HepG2 (cell line): ENCODE data around the gene BABAM2.

Experiments used
- CHCHD3 ChIP-seq: sonication (generic); formaldehyde crosslinking; IDR thresholded peaks from 2 replicates; pipeline ENCODE4 v1.8.0; 2022; ENCODE audit warnings: mild to moderate bottlenecking, missing genetic modification reagents, moderate library complexity
- CHD2 ChIP-seq: IDR thresholded peaks from 2 replicates; pipeline ENCODE4 v1.6.1; 2011; ENCODE audit warnings: low read depth, low read length, improper control_type of control experiment
- EP300 ChIP-seq, 3 experiments: sonication (generic) in 1 of 3; formaldehyde crosslinking in 1 of 3; IDR thresholded peaks; 2 replicates each; pipeline versions ENCODE4 v1.5.1 to v1.6.1; 2011 to 2020; ENCODE audit warnings: low read depth in 2 of 3, low read length in 2 of 3, borderline replicate concordance in 1 of 3, improper control_type of control experiment in 1 of 3, mild to moderate bottlenecking in 1 of 3, missing genetic modification reagents in 1 of 3, moderate library complexity in 1 of 3
- HDAC2 ChIP-seq: sonication (generic); formaldehyde crosslinking; IDR thresholded peaks from 2 replicates; pipeline ENCODE4 v1.4.0; 2020; ENCODE audit warnings: missing genetic modification reagents
- MEIS2 ChIP-seq: sonication (generic); formaldehyde crosslinking; IDR thresholded peaks from 2 replicates; pipeline ENCODE4 v1.9.0; 2021; ENCODE audit warnings: mild to moderate bottlenecking, missing genetic modification reagents
- NFYB ChIP-seq: sonication (generic); formaldehyde crosslinking; IDR thresholded peaks from 2 replicates; pipeline ENCODE4 v1.4.0; 2020; ENCODE audit warnings: missing genetic modification reagents
- POLR2A ChIP-seq, 2 experiments: IDR thresholded peaks; 2 replicates each; pipeline ENCODE4 v1.6.1; 2011; ENCODE audit warnings: low read depth in 2 of 2, low read length in 2 of 2, mild to moderate bottlenecking in 1 of 2, moderate library complexity in 1 of 2; ENCODE audit not compliant: insufficient read depth in 1 of 2
- RAD21 ChIP-seq: fragments of 450-650 bp; formaldehyde crosslinking; IDR thresholded peaks from 2 replicates; pipeline ENCODE4 v1.5.0; 2020; ENCODE audit warnings: mild to moderate bottlenecking
- SMC3 ChIP-seq: IDR thresholded peaks from 2 replicates; pipeline ENCODE4 v1.6.1; 2011; ENCODE audit warnings: low read length, improper control_type of control experiment
- TCF12 ChIP-seq, 2 experiments: fragments of 450-650 bp in 1 of 2; sonication (generic) in 1 of 2; formaldehyde crosslinking in 1 of 2; IDR thresholded peaks; 2 replicates each; pipeline versions ENCODE4 v1.6.1 to v1.8.0; 2017 to 2022; ENCODE audit warnings: antibody characterized with exemption in 1 of 2, mild to moderate bottlenecking in 1 of 2, missing genetic modification reagents in 1 of 2, moderate library complexity in 1 of 2
- ZBTB1 ChIP-seq: sonication (generic); formaldehyde crosslinking; IDR thresholded peaks from 2 replicates; pipeline ENCODE4 v1.4.0; 2020; ENCODE audit warnings: missing genetic modification reagents, borderline replicate concordance
- TF ChIP-seq, protein P1 (sequence below): sonication (generic); formaldehyde crosslinking; IDR thresholded peaks from 2 replicates; pipeline ENCODE4 v1.4.0; 2020; ENCODE audit warnings: missing genetic modification reagents, borderline replicate concordance
- TF ChIP-seq, protein P2 (sequence below): sonication (generic); formaldehyde crosslinking; IDR thresholded peaks from 2 replicates; pipeline ENCODE4 v1.9.0; 2022; ENCODE audit warnings: low read depth, missing genetic modification reagents
- TF ChIP-seq, protein P3 (sequence below): sonication (generic); formaldehyde crosslinking; IDR thresholded peaks from 2 replicates; pipeline ENCODE4 v1.4.0; 2020; ENCODE audit warnings: missing genetic modification reagents

DNA sequence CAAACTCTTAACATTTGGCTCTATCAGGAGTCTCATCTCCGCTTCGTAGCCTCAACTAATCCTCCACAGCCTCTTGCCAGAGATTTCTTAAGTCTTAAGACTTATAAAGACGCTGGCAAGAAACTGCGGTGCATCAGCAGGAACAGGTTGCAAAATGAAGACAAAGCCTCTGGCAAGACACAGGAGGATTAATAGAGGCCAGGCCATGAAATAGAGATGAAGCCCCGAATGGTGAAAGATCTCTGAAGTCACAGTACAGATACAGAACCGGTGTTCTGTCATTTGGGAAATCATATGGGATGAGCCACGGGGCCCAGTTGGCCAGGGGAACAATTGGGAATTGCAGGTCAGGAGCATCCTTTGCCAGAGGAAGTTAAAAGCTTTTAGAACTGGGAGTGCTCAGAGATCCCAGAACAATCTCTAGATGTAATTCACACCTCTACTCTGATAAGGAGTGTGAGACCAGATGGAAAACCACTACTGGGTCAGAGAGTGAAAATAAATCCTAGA lies 311.2 kb downstream of the BABAM2 start:
- no peak for TF ChIP-seq SMC3
- no peak for TF ChIP-seq MEIS2 (CRISPR knock-in tag)
- TF ChIP-seq RAD21 = no peak
- TF ChIP-seq ZBTB1 (CRISPR knock-in tag) = no peak
- TF ChIP-seq, protein P1, sequence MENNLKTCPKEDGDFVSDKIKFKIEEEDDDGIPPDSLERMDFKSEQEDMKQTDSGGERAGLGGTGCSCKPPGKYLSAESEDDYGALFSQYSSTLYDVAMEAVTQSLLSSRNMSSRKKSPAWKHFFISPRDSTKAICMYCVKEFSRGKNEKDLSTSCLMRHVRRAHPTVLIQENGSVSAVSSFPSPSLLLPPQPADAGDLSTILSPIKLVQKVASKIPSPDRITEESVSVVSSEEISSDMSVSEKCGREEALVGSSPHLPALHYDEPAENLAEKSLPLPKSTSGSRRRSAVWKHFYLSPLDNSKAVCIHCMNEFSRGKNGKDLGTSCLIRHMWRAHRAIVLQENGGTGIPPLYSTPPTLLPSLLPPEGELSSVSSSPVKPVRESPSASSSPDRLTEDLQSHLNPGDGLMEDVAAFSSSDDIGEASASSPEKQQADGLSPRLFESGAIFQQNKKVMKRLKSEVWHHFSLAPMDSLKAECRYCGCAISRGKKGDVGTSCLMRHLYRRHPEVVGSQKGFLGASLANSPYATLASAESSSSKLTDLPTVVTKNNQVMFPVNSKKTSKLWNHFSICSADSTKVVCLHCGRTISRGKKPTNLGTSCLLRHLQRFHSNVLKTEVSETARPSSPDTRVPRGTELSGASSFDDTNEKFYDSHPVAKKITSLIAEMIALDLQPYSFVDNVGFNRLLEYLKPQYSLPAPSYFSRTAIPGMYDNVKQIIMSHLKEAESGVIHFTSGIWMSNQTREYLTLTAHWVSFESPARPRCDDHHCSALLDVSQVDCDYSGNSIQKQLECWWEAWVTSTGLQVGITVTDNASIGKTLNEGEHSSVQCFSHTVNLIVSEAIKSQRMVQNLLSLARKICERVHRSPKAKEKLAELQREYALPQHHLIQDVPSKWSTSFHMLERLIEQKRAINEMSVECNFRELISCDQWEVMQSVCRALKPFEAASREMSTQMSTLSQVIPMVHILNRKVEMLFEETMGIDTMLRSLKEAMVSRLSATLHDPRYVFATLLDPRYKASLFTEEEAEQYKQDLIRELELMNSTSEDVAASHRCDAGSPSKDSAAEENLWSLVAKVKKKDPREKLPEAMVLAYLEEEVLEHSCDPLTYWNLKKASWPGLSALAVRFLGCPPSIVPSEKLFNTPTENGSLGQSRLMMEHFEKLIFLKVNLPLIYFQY (CRISPR knock-in tag) = no peak
- TF ChIP-seq CHCHD3 (CRISPR knock-in tag) = no peak
- TF ChIP-seq, protein P2, sequence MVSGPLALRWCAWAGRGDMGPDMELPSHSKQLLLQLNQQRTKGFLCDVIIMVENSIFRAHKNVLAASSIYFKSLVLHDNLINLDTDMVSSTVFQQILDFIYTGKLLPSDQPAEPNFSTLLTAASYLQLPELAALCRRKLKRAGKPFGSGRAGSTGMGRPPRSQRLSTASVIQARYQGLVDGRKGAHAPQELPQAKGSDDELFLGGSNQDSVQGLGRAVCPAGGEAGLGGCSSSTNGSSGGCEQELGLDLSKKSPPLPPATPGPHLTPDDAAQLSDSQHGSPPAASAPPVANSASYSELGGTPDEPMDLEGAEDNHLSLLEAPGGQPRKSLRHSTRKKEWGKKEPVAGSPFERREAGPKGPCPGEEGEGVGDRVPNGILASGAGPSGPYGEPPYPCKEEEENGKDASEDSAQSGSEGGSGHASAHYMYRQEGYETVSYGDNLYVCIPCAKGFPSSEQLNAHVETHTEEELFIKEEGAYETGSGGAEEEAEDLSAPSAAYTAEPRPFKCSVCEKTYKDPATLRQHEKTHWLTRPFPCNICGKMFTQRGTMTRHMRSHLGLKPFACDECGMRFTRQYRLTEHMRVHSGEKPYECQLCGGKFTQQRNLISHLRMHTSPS (CRISPR knock-in tag) = no peak
- no peak for TF ChIP-seq TCF12 (IDR thresholded peaks at IDR 0.05)
- TF ChIP-seq TCF12 (CRISPR knock-in tag; IDR thresholded peaks at IDR 0.05) = no peak
- TF ChIP-seq EP300 (IDR thresholded peaks at IDR 0.05; ENCODE audit: low read depth in 2 of 2, low read length in 2 of 2) = no peak
- no peak for TF ChIP-seq EP300 (CRISPR knock-in tag; IDR thresholded peaks at IDR 0.05; ENCODE audit: borderline replicate concordance)
- TF ChIP-seq, protein P3, sequence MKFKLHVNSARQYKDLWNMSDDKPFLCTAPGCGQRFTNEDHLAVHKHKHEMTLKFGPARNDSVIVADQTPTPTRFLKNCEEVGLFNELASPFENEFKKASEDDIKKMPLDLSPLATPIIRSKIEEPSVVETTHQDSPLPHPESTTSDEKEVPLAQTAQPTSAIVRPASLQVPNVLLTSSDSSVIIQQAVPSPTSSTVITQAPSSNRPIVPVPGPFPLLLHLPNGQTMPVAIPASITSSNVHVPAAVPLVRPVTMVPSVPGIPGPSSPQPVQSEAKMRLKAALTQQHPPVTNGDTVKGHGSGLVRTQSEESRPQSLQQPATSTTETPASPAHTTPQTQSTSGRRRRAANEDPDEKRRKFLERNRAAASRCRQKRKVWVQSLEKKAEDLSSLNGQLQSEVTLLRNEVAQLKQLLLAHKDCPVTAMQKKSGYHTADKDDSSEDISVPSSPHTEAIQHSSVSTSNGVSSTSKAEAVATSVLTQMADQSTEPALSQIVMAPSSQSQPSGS (CRISPR knock-in tag) = no peak
- TF ChIP-seq HDAC2 (CRISPR knock-in tag) = no peak
- no peak for TF ChIP-seq POLR2A (IDR thresholded peaks at IDR 0.05; ENCODE audit: insufficient read depth in 1 of 2, low read depth in 2 of 2, low read length in 2 of 2)
- no peak for TF ChIP-seq NFYB (CRISPR knock-in tag)
- no peak for TF ChIP-seq CHD2
